SK-N-SH (cell line): ENCODE data around the gene SRMS.

Experiments
- CHD2 ChIP-seq: fragments of 150-350 bp; IDR thresholded peaks from 2 replicates; pipeline ENCODE4 v1.6.1; 2018; ENCODE audit warnings: low read length; ENCODE audit not compliant: partially characterized antibody
- FOXJ3 ChIP-seq: sonication (generic); formaldehyde crosslinking; IDR thresholded peaks from 2 replicates; pipeline ENCODE4 v1.5.1; 2020; ENCODE audit warnings: mild to moderate bottlenecking, missing genetic modification reagents
- GATA2 ChIP-seq: sonication (generic); formaldehyde crosslinking; IDR thresholded peaks from 2 replicates; pipeline ENCODE4 v1.5.0; 2020; ENCODE audit warnings: mild to moderate bottlenecking, missing genetic modification reagents
- JUND ChIP-seq: IDR thresholded peaks from 2 replicates; pipeline ENCODE4 v1.4.0; 2012
- MXI1 ChIP-seq: IDR thresholded peaks from 2 replicates; pipeline ENCODE4 v1.6.1; 2012; ENCODE audit warnings: mild to moderate bottlenecking, low read depth, low read length, improper control_type of control experiment
- NRF1 ChIP-seq: IDR thresholded peaks from 2 replicates; pipeline ENCODE4 v1.6.1; 2012; ENCODE audit warnings: low read depth, mild to moderate bottlenecking, low read length
- POLR2AphosphoS5 ChIP-seq: IDR thresholded peaks from 2 replicates; pipeline ENCODE4 v1.6.1; 2012; ENCODE audit warnings: low read depth, low read length
- RAD21 ChIP-seq: IDR thresholded peaks from 2 replicates; pipeline ENCODE4 v1.6.1; 2012; ENCODE audit warnings: mild to moderate bottlenecking, low read length
- SIN3A ChIP-seq: IDR thresholded peaks from 2 replicates; pipeline ENCODE4 v1.6.1; 2012; ENCODE audit warnings: low read depth, mild to moderate bottlenecking, low read length, moderate library complexity, borderline replicate concordance
- TF ChIP-seq, protein P1 (sequence below): fragments of 150-350 bp; IDR thresholded peaks from 2 replicates; pipeline ENCODE4 v1.6.1; 2017; ENCODE audit warnings: antibody characterized with exemption, low read length, low read depth, borderline replicate concordance
- TF ChIP-seq, protein P2 (sequence below): fragments of 200-600 bp; sonication (generic); IDR thresholded peaks from 2 replicates; pipeline ENCODE4 v1.6.1; 2017; ENCODE audit warnings: antibody characterized with exemption, mild to moderate bottlenecking, moderate library complexity
- TF ChIP-seq, protein P3 (sequence below): IDR thresholded peaks from 2 replicates; pipeline ENCODE4 v1.6.1; 2012; ENCODE audit warnings: mild to moderate bottlenecking, low read depth, low read length, moderate library complexity
- TF ChIP-seq, protein P4 (sequence below): IDR thresholded peaks from 2 replicates; pipeline ENCODE4 v1.4.0; 2012; ENCODE audit warnings: low read depth
- TF ChIP-seq, protein P5 (sequence below): IDR thresholded peaks from 2 replicates; pipeline ENCODE4 v1.4.0; 2012; ENCODE audit warnings: low read depth, borderline replicate concordance

DNA sequence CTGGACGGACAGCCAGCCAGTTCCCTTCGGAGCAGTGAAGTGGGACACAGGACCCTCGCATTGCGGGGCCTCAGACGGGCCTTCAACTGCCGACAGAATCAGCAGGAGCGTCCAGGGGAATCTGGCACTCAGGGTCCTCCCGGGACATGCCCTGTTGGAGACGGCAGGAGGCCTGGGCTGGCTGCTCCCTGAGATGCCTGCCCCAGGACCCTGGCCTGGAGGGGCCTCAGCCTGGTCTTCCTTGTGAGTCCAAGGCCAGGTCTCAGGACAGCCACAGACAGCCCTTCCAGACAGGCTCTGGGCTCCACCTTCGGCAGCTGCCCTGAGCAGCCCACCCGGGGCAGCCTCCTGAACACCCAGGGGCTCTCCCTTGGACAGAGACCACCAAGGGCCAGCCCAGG lies 41.1 kb upstream of the SRMS start:
- TF ChIP-seq FOXJ3 (no peak), RAD21 (no peak), GATA2 (CRISPR knock-in tag) (no peak), POLR2AphosphoS5 (no peak), SIN3A (no peak), JUND (no peak), CHD2 (no peak), NRF1 (no peak), MXI1 (no peak)
- TF ChIP-seq, protein P1, sequence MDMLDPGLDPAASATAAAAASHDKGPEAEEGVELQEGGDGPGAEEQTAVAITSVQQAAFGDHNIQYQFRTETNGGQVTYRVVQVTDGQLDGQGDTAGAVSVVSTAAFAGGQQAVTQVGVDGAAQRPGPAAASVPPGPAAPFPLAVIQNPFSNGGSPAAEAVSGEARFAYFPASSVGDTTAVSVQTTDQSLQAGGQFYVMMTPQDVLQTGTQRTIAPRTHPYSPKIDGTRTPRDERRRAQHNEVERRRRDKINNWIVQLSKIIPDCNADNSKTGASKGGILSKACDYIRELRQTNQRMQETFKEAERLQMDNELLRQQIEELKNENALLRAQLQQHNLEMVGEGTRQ, result no peak
- TF ChIP-seq, protein P2, sequence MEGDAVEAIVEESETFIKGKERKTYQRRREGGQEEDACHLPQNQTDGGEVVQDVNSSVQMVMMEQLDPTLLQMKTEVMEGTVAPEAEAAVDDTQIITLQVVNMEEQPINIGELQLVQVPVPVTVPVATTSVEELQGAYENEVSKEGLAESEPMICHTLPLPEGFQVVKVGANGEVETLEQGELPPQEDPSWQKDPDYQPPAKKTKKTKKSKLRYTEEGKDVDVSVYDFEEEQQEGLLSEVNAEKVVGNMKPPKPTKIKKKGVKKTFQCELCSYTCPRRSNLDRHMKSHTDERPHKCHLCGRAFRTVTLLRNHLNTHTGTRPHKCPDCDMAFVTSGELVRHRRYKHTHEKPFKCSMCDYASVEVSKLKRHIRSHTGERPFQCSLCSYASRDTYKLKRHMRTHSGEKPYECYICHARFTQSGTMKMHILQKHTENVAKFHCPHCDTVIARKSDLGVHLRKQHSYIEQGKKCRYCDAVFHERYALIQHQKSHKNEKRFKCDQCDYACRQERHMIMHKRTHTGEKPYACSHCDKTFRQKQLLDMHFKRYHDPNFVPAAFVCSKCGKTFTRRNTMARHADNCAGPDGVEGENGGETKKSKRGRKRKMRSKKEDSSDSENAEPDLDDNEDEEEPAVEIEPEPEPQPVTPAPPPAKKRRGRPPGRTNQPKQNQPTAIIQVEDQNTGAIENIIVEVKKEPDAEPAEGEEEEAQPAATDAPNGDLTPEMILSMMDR, result no peak
- TF ChIP-seq, protein P3, sequence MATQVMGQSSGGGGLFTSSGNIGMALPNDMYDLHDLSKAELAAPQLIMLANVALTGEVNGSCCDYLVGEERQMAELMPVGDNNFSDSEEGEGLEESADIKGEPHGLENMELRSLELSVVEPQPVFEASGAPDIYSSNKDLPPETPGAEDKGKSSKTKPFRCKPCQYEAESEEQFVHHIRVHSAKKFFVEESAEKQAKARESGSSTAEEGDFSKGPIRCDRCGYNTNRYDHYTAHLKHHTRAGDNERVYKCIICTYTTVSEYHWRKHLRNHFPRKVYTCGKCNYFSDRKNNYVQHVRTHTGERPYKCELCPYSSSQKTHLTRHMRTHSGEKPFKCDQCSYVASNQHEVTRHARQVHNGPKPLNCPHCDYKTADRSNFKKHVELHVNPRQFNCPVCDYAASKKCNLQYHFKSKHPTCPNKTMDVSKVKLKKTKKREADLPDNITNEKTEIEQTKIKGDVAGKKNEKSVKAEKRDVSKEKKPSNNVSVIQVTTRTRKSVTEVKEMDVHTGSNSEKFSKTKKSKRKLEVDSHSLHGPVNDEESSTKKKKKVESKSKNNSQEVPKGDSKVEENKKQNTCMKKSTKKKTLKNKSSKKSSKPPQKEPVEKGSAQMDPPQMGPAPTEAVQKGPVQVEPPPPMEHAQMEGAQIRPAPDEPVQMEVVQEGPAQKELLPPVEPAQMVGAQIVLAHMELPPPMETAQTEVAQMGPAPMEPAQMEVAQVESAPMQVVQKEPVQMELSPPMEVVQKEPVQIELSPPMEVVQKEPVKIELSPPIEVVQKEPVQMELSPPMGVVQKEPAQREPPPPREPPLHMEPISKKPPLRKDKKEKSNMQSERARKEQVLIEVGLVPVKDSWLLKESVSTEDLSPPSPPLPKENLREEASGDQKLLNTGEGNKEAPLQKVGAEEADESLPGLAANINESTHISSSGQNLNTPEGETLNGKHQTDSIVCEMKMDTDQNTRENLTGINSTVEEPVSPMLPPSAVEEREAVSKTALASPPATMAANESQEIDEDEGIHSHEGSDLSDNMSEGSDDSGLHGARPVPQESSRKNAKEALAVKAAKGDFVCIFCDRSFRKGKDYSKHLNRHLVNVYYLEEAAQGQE, result no peak
- TF ChIP-seq, protein P4, sequence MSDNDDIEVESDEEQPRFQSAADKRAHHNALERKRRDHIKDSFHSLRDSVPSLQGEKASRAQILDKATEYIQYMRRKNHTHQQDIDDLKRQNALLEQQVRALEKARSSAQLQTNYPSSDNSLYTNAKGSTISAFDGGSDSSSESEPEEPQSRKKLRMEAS, result no peak
- TF ChIP-seq, protein P5, sequence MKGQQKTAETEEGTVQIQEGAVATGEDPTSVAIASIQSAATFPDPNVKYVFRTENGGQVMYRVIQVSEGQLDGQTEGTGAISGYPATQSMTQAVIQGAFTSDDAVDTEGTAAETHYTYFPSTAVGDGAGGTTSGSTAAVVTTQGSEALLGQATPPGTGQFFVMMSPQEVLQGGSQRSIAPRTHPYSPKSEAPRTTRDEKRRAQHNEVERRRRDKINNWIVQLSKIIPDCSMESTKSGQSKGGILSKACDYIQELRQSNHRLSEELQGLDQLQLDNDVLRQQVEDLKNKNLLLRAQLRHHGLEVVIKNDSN, result no peak
